Measurements from ENCODE around the gene TPPP3. TPM values are rescaled to one million over a fixed set of nuclear protein-coding genes. Genes with fewer than 3 reads are reported as not detected.

Gene TPPP3
- total and polyA plus RNA-seq, 4 donors: 164 to 371 (median 185) TPM

- Histone ChIP-seq H3K36me3 (ENCODE audit: control insufficient read depth in 4 of 4, insufficient read depth in 4 of 4, low read length in 4 of 4) (no peaks in the 10 kb centered on the region), H3K4me3 (no peak overlapping the region), H3K9me3 (ENCODE audit: control insufficient read depth in 4 of 4, insufficient read depth in 3 of 4, low read length in 3 of 4) (no peaks in the 10 kb centered on the region), H3K4me1 (ENCODE audit: control insufficient read depth in 5 of 5, insufficient read depth in 5 of 5, low read length in 5 of 5) (peaks cover 0 to 19% (median 0%) of the 10 kb centered on the region in 5 donors), H3K9ac (ENCODE audit: insufficient read depth in 1 of 2, low read length in 2 of 2) (no peak overlapping the region), H3K27ac (ENCODE audit: low read depth in 1 of 2, low read length in 1 of 2) (no peak overlapping the region), H3K27me3 (ENCODE audit: control insufficient read depth in 3 of 3, insufficient read depth in 3 of 3, low read length in 2 of 3) (peaks cover 0 to 2% (median 0%) of the 10 kb centered on the region in 3 donors)
- ATAC-seq (ENCODE audit: insufficient read depth, low FRiP score): no peak
- no peak for TF ChIP-seq CTCF (IDR thresholded peaks at IDR 0.05; ENCODE audit: control extremely low read depth, extremely low read depth)
- DNase-seq: no peak
- 43 to 52% methylated on average over 9 of the region's 9 CpGs for WGBS, 2 donors
These were observed 30.4 kb upstream of the TPPP3 start for GRCh38 chr16:67423611-67424260.

GRCh38 chr16:67423015-67423414, 29.7 kb upstream of the TPPP3 start:
- no peak overlapping the region for H3K4me3 ChIP-seq
- 84 to 92% methylated on average over 5 of the region's 5 CpGs for WGBS, 2 donors

GRCh38 chr16:67421030-67421429, 27.7 kb upstream of the TPPP3 start:
- no peak for ATAC-seq (ENCODE audit: insufficient read depth, low FRiP score)
- no peak overlapping the region for H3K27ac ChIP-seq (ENCODE audit: low read depth in 1 of 2, low read length in 1 of 2)
- WGBS, 2 donors: 85 to 86% methylated on average over 4 of the region's 4 CpGs
- no peaks in the 10 kb centered on the region for H3K9me3 ChIP-seq (ENCODE audit: control insufficient read depth in 4 of 4, insufficient read depth in 3 of 4, low read length in 3 of 4)
- no peak for TF ChIP-seq CTCF (IDR thresholded peaks at IDR 0.05; ENCODE audit: control extremely low read depth, extremely low read depth)
- DNase-seq: no peak
- peaks cover 0 to 20% (median 0%) of the 10 kb centered on the region in 5 donors for H3K4me1 ChIP-seq (ENCODE audit: control insufficient read depth in 5 of 5, insufficient read depth in 5 of 5, low read length in 5 of 5)
- no peak overlapping the region for H3K9ac ChIP-seq (ENCODE audit: insufficient read depth in 1 of 2, low read length in 2 of 2)
- no peak overlapping the region for H3K4me3 ChIP-seq
- H3K36me3 ChIP-seq (ENCODE audit: control insufficient read depth in 4 of 4, insufficient read depth in 4 of 4, low read length in 4 of 4): no peaks in the 10 kb centered on the region
- H3K27me3 ChIP-seq (ENCODE audit: control insufficient read depth in 3 of 3, insufficient read depth in 3 of 3, low read length in 2 of 3): peaks cover 0 to 2% (median 0%) of the 10 kb centered on the region in 3 donors

More at GRCh38 chr16:67423015-67423414, 29.7 kb upstream of the TPPP3 start:
- no peaks in the 10 kb centered on the region for H3K36me3 ChIP-seq (ENCODE audit: control insufficient read depth in 4 of 4, insufficient read depth in 4 of 4, low read length in 4 of 4)
- H3K9me3 ChIP-seq (ENCODE audit: control insufficient read depth in 4 of 4, insufficient read depth in 3 of 4, low read length in 3 of 4): no peaks in the 10 kb centered on the region
- peaks cover 0 to 2% (median 0%) of the 10 kb centered on the region in 3 donors for H3K27me3 ChIP-seq (ENCODE audit: control insufficient read depth in 3 of 3, insufficient read depth in 3 of 3, low read length in 2 of 3)
- no peak overlapping the region for H3K9ac ChIP-seq (ENCODE audit: insufficient read depth in 1 of 2, low read length in 2 of 2)
- DNase-seq: no peak
- H3K27ac ChIP-seq (ENCODE audit: low read depth in 1 of 2, low read length in 1 of 2): no peak overlapping the region
- H3K4me1 ChIP-seq (ENCODE audit: control insufficient read depth in 5 of 5, insufficient read depth in 5 of 5, low read length in 5 of 5): peaks cover 0 to 14% (median 0%) of the 10 kb centered on the region in 5 donors
- TF ChIP-seq CTCF (IDR thresholded peaks at IDR 0.05; ENCODE audit: control extremely low read depth, extremely low read depth): no peak
- no peak for ATAC-seq (ENCODE audit: insufficient read depth, low FRiP score)

Measured in lung (tissue), 12 donors.